ENCODE measurements around the gene C3orf38.
"Not testable (repeated sequence)": the region's sequence is repeated elsewhere in the genome, so short reads cannot be mapped to it uniquely, and the experiment has no call there.

DNA sequence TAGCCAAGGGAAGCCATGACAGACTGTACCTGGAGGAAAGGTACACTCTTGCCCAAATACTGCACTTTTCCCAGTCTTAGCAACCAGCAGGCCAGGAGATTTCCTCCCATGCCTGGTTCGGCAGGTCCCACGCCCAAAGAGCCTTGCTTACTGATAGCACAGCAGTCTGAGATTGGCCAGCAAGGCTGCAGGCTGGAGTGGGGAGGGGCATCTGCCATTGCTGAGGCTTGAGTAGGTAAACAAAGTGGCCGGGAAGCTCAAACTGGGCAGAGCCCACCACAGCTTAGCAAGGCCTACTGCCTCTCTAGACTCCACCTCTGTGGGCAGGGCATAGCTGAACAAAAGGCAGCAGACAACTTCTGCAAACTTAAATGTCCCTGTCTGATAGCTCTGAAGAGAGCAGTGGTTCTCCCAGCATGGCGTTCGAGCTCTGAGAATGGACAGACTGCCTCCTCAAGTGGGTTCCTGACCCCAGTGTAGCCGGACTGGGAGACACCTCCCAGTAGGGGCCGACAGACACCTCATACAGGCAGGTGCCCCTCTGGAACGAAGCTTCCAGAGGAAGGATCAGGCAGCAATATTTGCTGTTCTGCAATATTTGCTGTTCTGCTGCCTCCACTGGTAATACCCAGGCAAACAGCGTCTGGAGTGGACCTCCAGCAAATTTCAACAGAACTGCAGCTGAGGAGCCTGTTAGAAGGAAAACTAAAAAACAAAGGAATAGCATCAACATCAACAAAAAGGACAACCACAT, 32.6 kb downstream of the C3orf38 start:
- not testable (repeated sequence) for TF ChIP-seq ZNF263 (CRISPR knock-in tag; IDR thresholded peaks at IDR 0.05; ENCODE audit: borderline replicate concordance); NBN (IDR thresholded peaks at IDR 0.05; ENCODE audit: low read depth); GABPB2 (CRISPR knock-in tag; conservative IDR thresholded peaks at IDR 0.05); REST (IDR thresholded peaks at IDR 0.05; ENCODE audit: borderline replicate concordance); REST (CRISPR knock-in tag; IDR thresholded peaks at IDR 0.05; ENCODE audit: low read depth); FUS (optimal IDR thresholded peaks at IDR 0.05; ENCODE audit: low read depth, low read length); ETS1 (conservative IDR thresholded peaks at IDR 0.05; ENCODE audit: control insufficient read depth, low read depth, low read length); IRF2 (CRISPR knock-in tag; IDR thresholded peaks at IDR 0.05); RB1 (IDR thresholded peaks at IDR 0.05; ENCODE audit: low read depth)
